Mesothelial cell of epicardium (in vitro differentiated cells): ENCODE measurements around the gene KRTAP4-16. TPM values are rescaled to one million over a fixed set of nuclear protein-coding genes. Genes with fewer than 3 reads are reported as not detected.
"Not testable (repeated sequence)": the region's sequence is repeated elsewhere in the genome, so short reads cannot be mapped to it uniquely, and the experiment has no call there.

Experiments
- DNase-seq, 2 experiments: peaks; one replicate each; pipeline ENCODE4 v3.0.0; 2021; ENCODE audit warnings: low spot score in 2 of 2; ENCODE audit not compliant: unreplicated experiment in 2 of 2
- H3K27ac Mint-ChIP-seq: 2 replicates; pipeline ENCODE4 v1.8.0; 2021; ENCODE audit warnings: mixed read lengths
- H3K27me3 Mint-ChIP-seq: 2 replicates; pipeline ENCODE4 v1.8.0; 2021; ENCODE audit warnings: low read depth, mixed read lengths
- H3K36me3 Mint-ChIP-seq: 2 replicates; pipeline ENCODE4 v1.8.0; 2021; ENCODE audit warnings: mixed read lengths
- H3K4me1 Mint-ChIP-seq: 2 replicates; pipeline ENCODE4 v1.8.0; 2021; ENCODE audit warnings: mixed read lengths
- H3K4me3 Mint-ChIP-seq: 2 replicates; pipeline ENCODE4 v1.8.0; 2021; ENCODE audit warnings: mild to moderate bottlenecking, moderate library complexity, mixed read lengths
- H3K9me3 Mint-ChIP-seq: 2 replicates; pipeline ENCODE4 v1.8.0; 2021; ENCODE audit warnings: mixed read lengths
- total RNA-seq: library from RNA; stranded (reverse); gene quantifications from 3 replicates; pipeline ENCODE4 v1.2.1, GENCODE V29; 2021
- TF ChIP-seq, protein P1 (sequence below): fragments of 200-600 bp; sonication (generic); IDR thresholded peaks from one replicate; pipeline ENCODE4 v1.5.0; 2021; ENCODE audit warnings: antibody characterized with exemption; ENCODE audit not compliant: unreplicated experiment

KRTAP4-16 gene
- total RNA-seq, 1 donor from 2014 or later = not detected

- TF ChIP-seq, protein P1, sequence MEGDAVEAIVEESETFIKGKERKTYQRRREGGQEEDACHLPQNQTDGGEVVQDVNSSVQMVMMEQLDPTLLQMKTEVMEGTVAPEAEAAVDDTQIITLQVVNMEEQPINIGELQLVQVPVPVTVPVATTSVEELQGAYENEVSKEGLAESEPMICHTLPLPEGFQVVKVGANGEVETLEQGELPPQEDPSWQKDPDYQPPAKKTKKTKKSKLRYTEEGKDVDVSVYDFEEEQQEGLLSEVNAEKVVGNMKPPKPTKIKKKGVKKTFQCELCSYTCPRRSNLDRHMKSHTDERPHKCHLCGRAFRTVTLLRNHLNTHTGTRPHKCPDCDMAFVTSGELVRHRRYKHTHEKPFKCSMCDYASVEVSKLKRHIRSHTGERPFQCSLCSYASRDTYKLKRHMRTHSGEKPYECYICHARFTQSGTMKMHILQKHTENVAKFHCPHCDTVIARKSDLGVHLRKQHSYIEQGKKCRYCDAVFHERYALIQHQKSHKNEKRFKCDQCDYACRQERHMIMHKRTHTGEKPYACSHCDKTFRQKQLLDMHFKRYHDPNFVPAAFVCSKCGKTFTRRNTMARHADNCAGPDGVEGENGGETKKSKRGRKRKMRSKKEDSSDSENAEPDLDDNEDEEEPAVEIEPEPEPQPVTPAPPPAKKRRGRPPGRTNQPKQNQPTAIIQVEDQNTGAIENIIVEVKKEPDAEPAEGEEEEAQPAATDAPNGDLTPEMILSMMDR = no peak
- no peak for DNase-seq
- peaks cover 10% of the 10 kb centered on the region for H3K9me3 Mint-ChIP-seq
- H3K4me3 Mint-ChIP-seq = no peak overlapping the region
- H3K36me3 Mint-ChIP-seq = no peaks in the 10 kb centered on the region
- no peak overlapping the region for H3K27ac Mint-ChIP-seq
- peaks cover 10% of the 10 kb centered on the region for H3K27me3 Mint-ChIP-seq
- H3K4me1 Mint-ChIP-seq = peaks cover 28% of the 10 kb centered on the region
These were observed 19.7 kb upstream of the KRTAP4-16 start for GRCh38 chr17:41121742-41122141.

DNA sequence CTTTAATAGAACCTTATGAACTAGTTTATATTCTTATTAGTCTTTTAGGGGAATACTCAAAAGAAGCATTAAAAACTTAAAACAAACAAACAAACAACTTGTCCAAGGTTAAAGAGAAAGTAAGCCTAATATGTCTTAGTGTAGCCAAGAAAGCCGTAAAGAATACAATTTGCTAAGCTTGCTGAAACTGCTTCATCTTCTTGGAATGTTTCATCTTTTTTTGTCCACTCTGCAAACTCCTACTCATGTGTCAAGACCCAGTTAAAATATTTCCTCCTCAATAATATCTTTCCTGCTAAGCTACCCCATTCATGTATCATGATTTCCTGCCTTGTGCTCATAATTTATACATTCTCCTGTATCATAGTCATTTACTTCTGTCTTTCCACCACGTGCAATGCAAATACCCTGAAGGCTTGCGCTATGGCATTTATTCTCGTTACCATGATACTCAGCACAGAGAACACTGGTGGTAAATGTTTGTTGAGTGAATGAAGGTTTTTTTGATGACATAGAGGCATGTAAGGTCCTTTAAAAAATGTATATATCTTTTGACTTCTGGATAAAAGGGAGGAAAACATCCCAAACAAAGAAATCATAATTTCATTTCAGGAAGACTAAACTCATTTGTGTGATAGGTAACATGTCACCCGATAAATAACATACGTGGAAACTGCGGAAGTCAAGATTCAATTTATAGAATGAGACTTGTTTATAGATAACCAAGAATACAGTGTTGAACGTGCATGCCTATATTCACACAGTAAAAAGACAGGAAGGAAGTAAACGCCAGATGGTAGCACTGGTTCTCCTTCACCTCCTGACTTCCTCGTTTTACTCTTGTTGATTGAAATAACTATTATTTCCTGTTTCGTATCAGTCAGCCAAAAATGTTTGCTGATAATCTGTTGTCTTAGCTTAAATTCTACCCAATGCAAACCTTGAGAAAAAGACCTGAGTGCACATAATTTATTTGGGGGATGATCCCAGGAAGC is 18.0 kb upstream of the KRTAP4-16 start:
- peaks cover 44% of the 10 kb centered on the region for H3K4me1 Mint-ChIP-seq
- H3K27ac Mint-ChIP-seq = peak overlapping the region; percentile 62
- H3K27me3 Mint-ChIP-seq = peaks cover 10% of the 10 kb centered on the region
- not testable (repeated sequence) for H3K36me3 Mint-ChIP-seq, H3K9me3 Mint-ChIP-seq, H3K4me3 Mint-ChIP-seq, DNase-seq

GRCh38 chr17:41118721-41119120 is 16.7 kb upstream of the KRTAP4-16 start:
- DNase-seq = no peak
- TF ChIP-seq, protein P1 = no peak
- Mint-ChIP-seq H3K27me3 (peaks cover 10% of the 10 kb centered on the region), H3K4me3 (no peak overlapping the region), H3K36me3 (no peaks in the 10 kb centered on the region), H3K4me1 (peaks cover 37% of the 10 kb centered on the region), H3K27ac (no peak overlapping the region), H3K9me3 (peaks cover 5% of the 10 kb centered on the region)

DNA sequence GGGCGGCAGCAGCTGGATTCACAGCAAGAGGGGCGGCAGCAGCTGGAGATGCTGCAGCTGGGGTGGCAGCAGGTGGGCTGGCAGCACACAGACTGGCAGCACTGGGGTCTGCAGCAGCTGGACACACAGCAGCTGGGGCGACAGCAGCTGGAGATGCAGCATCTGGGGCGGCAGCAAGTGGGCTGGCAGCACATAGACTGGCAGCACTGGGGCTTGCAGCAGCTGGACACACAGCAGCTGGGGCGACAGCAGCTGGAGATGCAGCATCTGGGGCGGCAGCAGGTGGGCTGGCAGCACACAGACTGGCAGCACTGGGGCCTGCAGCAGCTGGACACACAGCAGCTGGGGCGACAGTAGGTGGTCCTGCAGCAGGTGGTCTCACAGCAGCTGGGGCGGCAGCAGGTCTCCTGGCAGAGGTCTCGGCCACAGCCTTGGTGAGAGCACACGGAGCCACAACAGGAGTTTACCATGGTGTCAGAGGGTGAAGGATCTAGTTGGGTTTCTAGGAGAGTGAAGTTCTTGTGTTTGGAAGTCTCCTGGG is 15.9 kb upstream of the KRTAP4-16 start, which contains the start of gene KRTAP4-11:
KRTAP4-11 (minus strand) TSS at position 528 of the 541 bp plus-strand sequence; CDS start at position 470, 58 bp downstream.
- not testable (repeated sequence) for H3K4me3 Mint-ChIP-seq, H3K36me3 Mint-ChIP-seq, H3K9me3 Mint-ChIP-seq, H3K27ac Mint-ChIP-seq, H3K27me3 Mint-ChIP-seq, DNase-seq
- H3K4me1 Mint-ChIP-seq = peaks cover 33% of the 10 kb centered on the region

- H3K9me3 Mint-ChIP-seq = peaks cover 10% of the 10 kb centered on the region
- DNase-seq = no peak
- no peak overlapping the region for H3K4me3 Mint-ChIP-seq
- H3K4me1 Mint-ChIP-seq = peaks cover 33% of the 10 kb centered on the region
- no peak overlapping the region for H3K27ac Mint-ChIP-seq
- TF ChIP-seq, protein P1 = no peak
- peaks cover 6% of the 10 kb centered on the region for H3K27me3 Mint-ChIP-seq
- H3K36me3 Mint-ChIP-seq = peaks cover 2% of the 10 kb centered on the region
These were observed 14.3 kb upstream of the KRTAP4-16 start for GRCh38 chr17:41116297-41116696.

GRCh38 chr17:41111151-41111885 is 9.3 kb upstream of the KRTAP4-16 start:
- H3K9me3 Mint-ChIP-seq = peaks cover 23% of the 10 kb centered on the region

DNA sequence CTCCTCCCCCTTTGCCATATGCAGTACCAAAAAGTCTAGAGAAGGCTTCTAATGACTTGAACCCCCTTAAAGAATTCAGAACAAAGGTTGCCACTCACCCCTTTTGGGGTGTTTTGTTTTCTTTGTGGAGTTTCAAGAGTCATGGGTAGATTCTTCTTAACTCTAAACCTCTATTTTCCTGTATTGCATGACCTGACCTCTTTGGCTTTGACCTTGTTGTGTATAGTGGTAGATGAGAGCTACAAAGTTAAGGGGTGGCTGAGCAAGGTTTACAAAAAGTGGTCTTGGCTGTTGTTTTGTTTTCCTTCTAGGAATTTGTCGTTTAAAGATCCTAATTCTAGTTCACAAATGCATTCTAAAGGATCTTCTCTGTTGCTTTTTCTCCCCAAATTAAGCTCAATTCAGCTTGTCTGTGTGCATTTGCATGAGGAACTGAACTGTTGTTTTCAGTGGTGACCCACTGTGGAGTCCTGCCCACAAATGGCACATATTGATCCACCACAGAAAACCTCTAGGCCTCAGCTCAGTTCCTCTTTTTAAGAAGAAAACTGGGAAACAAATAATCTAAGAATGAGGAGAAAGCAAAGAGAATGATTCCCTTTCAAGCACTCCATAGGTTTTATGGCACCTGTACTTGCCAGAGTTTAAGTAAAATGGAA is 6.8 kb upstream of the KRTAP4-16 start:
- H3K27ac Mint-ChIP-seq, H3K27me3 Mint-ChIP-seq, DNase-seq, H3K36me3 Mint-ChIP-seq, H3K4me3 Mint-ChIP-seq: not testable (repeated sequence)
- H3K9me3 Mint-ChIP-seq = peaks cover 23% of the 10 kb centered on the region
- peaks cover 11% of the 10 kb centered on the region for H3K4me1 Mint-ChIP-seq

More at GRCh38 chr17:41111151-41111885, 9.3 kb upstream of the KRTAP4-16 start:
- Mint-ChIP-seq H3K4me1 (peaks cover 11% of the 10 kb centered on the region), H3K27me3 (no peaks in the 10 kb centered on the region), H3K27ac (no peak overlapping the region), H3K4me3 (no peak overlapping the region), H3K36me3 (peaks cover 4% of the 10 kb centered on the region)
- TF ChIP-seq, protein P1 = no peak
- DNase-seq = no peak
